HEK293T (cell line): Measurements from ENCODE around the gene PKN1.

Experiments used
- CTCF ChIA-PET: fragments of 350-600 bp; formaldehyde crosslinking; extraction: SDS; loops from one replicate; lab custom pipeline; 2021; ENCODE audit warnings: antibody characterized with exemption, inconsistent platforms; lab: Yijun Ruan, JAX
- POLR2A ChIA-PET: fragments of 350-600 bp; formaldehyde crosslinking; extraction: SDS; loops from one replicate; lab custom pipeline; 2020; ENCODE audit warnings: antibody characterized with exemption, inconsistent platforms; lab: Yijun Ruan, JAX
- DNase-seq: peaks from one replicate; pipeline ENCODE4 v3.0.0; 2012; ENCODE audit warnings: mixed read lengths; ENCODE audit errors: extremely low spot score
- ARNT ChIP-seq: fragments of 450-650 bp; IDR thresholded peaks from 2 replicates; pipeline ENCODE4 v1.6.1; 2017; ENCODE audit warnings: mild to moderate bottlenecking
- BHLHE40 ChIP-seq: fragments of 450-650 bp; IDR thresholded peaks from 2 replicates; pipeline ENCODE4 v1.6.1; 2016; ENCODE audit warnings: mild to moderate bottlenecking, moderate library complexity, borderline replicate concordance
- CTBP1 ChIP-seq: fragments of 450-650 bp; IDR thresholded peaks from 2 replicates; pipeline ENCODE4 v1.6.1; 2016; ENCODE audit warnings: borderline replicate concordance
- ELF4 ChIP-seq: fragments of 450-650 bp; IDR thresholded peaks from 2 replicates; pipeline ENCODE4 v1.6.1; 2017; ENCODE audit warnings: antibody characterized with exemption
- FOXA1 ChIP-seq: fragments of 450-650 bp; IDR thresholded peaks from 2 replicates; pipeline ENCODE4 v1.6.1; 2016; ENCODE audit warnings: mild to moderate bottlenecking
- FOXK2 ChIP-seq: fragments of 450-650 bp; IDR thresholded peaks from 2 replicates; pipeline ENCODE4 v1.6.1; 2016; ENCODE audit warnings: mild to moderate bottlenecking
- FOXM1 ChIP-seq: fragments of 450-650 bp; IDR thresholded peaks from 2 replicates; pipeline ENCODE4 v1.6.1; 2017; ENCODE audit warnings: mild to moderate bottlenecking, borderline replicate concordance
- HDGF ChIP-seq: fragments of 450-650 bp; IDR thresholded peaks from 2 replicates; pipeline ENCODE4 v1.6.1; 2017; ENCODE audit warnings: antibody characterized with exemption, borderline replicate concordance
- L3MBTL2 ChIP-seq: fragments of 450-650 bp; conservative IDR thresholded peaks from 2 replicates; pipeline ENCODE4 v1.6.1; 2016; ENCODE audit warnings: mild to moderate bottlenecking
- LEF1 ChIP-seq: fragments of 450-650 bp; IDR thresholded peaks from 2 replicates; pipeline ENCODE4 v1.6.1; 2017; ENCODE audit warnings: mild to moderate bottlenecking, borderline replicate concordance
- NFRKB ChIP-seq: fragments of 450-650 bp; IDR thresholded peaks from 2 replicates; pipeline ENCODE4 v1.6.1; 2016; ENCODE audit warnings: mild to moderate bottlenecking, moderate library complexity
- PKNOX1 ChIP-seq: fragments of 450-650 bp; IDR thresholded peaks from 2 replicates; pipeline ENCODE4 v1.6.1; 2016
- SP1 ChIP-seq: fragments of 450-650 bp; IDR thresholded peaks from 2 replicates; pipeline ENCODE4 v1.6.1; 2017
- SUZ12 ChIP-seq: fragments of 450-650 bp; IDR thresholded peaks from 2 replicates; pipeline ENCODE4 v1.6.1; 2016; ENCODE audit warnings: mild to moderate bottlenecking
- TARDBP ChIP-seq: fragments of 450-650 bp; IDR thresholded peaks from 2 replicates; pipeline ENCODE4 v1.6.1; 2016
- ZNF384 ChIP-seq: fragments of 450-650 bp; IDR thresholded peaks from 2 replicates; pipeline ENCODE4 v1.6.1; 2016

Gene PKN1

DNA sequence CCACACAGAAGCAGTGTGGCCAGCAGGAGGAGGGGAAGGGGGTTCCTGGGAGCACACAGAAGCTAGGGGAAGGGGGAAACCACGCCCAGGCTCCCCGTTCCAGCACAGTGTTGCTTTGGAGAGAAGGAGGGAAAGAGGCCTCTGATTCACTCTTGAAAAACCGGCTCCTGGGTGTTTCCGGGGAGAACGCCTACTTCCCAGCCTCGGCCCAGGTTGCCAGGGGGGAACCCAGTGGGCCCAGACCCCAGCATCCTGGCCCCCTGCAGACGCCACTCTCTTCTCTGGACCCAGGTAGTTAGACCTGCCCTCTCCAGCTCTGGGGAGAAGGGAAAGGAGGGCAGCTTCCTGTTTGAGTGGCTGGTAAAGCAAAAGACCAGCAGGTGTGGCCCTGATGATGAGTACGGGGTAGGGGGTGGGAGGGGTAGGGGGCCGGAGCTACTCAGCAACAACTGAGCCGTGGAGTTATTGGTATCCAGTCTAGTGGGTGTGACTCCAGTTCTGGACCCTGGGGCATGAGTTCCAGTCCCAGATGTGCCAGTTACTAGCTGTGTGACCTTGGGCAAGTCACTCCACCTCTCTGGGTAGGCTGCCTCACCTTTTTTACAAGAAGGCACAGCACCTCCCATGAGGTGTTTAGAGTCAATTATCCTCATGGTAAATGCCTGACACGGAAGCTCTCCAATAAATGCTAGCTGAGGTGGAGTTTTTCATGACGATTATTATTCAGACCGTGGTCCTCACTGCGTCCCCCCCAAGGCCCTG, 62.0 kb downstream of the PKN1 start:
- ChIA-PET CTCF (interaction anchor here (1.0 kb wide), 1 partner anchor 10 kb away, joined by 3 read pairs; no protein-coding TSS in a partner anchor), POLR2A (interaction anchor here (0.6 to 3.5 kb wide), 3 partner anchors 23 to 618 kb away, joined by 3 to 27 read pairs (median 3); partner anchors contain the start of genes DNAJB1 and NANOS3)
- DNase-seq = no peak
- no peak for TF ChIP-seq SP1
- TF ChIP-seq FOXA1 = no peak
- TF ChIP-seq ELF4 = no peak
- no peak for TF ChIP-seq FOXM1
- TF ChIP-seq L3MBTL2 = no peak
- no peak for TF ChIP-seq TARDBP
- no peak for TF ChIP-seq NFRKB
- TF ChIP-seq SUZ12 = no peak
- no peak for TF ChIP-seq CTBP1
- no peak for TF ChIP-seq BHLHE40
- no peak for TF ChIP-seq HDGF

- TF ChIP-seq CTBP1 (no peak), NFRKB (no peak), SUZ12 (no peak), TARDBP (no peak), ELF4 (no peak)
- DNase-seq = no peak
- CTCF ChIA-PET = no interaction called here
- POLR2A ChIA-PET = interaction anchor here (1.0 to 3.5 kb wide), 5 partner anchors 8 to 67 kb away, joined by 3 to 27 read pairs (median 3); partner anchors contain the start of gene DNAJB1
Observed at GRCh38 chr19:14495672-14496028, 62.5 kb downstream of the PKN1 start.

DNA sequence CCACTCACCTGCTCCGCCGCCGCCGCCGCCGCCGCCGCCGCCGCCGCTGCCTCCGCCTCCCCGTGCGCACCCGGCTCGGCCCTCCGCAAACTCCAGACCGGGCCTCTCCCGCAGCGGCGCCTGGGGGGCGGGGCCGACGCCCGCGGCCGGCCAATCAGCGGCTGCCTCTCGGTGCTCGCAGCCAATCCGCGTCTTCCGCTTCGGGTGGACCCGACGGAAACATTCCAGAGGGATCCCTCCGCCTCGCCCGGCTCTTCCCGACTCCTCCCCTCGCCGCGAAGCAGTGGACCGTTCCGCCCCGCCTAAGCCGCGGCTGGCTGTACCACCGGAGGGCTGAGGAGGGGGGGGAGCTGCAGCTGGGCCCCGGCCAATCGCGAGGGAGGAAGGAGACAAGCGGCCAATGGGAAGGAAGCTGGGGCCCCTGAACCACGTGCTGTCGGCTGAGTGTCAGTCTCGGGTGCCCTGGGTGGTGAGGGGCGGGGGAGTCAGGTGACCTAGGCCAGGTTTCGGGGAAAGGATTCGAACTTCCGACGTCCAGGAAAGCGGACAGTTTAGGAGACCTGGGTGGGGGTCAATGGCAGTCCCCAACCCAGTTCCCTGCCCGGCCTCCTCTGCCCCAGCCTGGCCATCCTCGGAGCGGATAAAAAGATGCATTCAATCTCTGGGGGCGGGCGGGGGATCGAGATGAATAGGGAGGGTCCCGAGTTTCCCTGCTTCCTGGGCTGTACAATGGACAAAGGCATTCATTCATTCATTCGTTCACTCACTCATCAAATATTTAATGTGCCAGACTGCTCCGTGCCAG, 63.1 kb downstream of the PKN1 start, which contains the start of gene GIPC1:
GIPC1 (minus strand) TSS at position 99 of the 805 bp plus-strand sequence. CDS start 13,151 bp downstream, outside the sequence.
- ChIA-PET CTCF (no interaction called here), POLR2A (interaction anchor here (1.0 to 3.5 kb wide), 7 partner anchors 9 to 543 kb away, joined by 3 to 27 read pairs (median 3); partner anchors contain the start of genes DCAF15 and DNAJB1)
- peak; percentile 99 for DNase-seq
- TF ChIP-seq ELF4 = no peak
- 0 out of 2 replicates have a peak, but pooled peaks have one; percentile 21 for TF ChIP-seq FOXM1
- TF ChIP-seq LEF1 = no peak; the same call in 1 of the 2 replicates
- no peak for TF ChIP-seq CTBP1
- TF ChIP-seq PKNOX1 = peak; percentile 94
- TF ChIP-seq HDGF = 0 out of 2 replicates have a peak, but pooled peaks have one; percentile 58
- TF ChIP-seq FOXK2 = no peak
- peak; percentile 93 for TF ChIP-seq L3MBTL2
- peak; percentile 61; the same call in 1 of the 2 replicates for TF ChIP-seq BHLHE40
- no peak for TF ChIP-seq SP1
- TF ChIP-seq ZNF384 = no peak

GRCh38 chr19:14496834-14497227, 63.7 kb downstream of the PKN1 start:
- POLR2A ChIA-PET = interaction anchor here (1.0 to 3.5 kb wide), 7 partner anchors 10 to 544 kb away, joined by 3 to 27 read pairs (median 3); partner anchors contain the start of genes DCAF15 and DNAJB1
- CTCF ChIA-PET = no interaction called here
- no peak for TF ChIP-seq FOXA1
- no peak for DNase-seq

- ChIA-PET POLR2A (interaction anchor here (1.2 to 3.5 kb wide), 4 partner anchors 10 to 544 kb away, joined by 3 to 27 read pairs (median 4); partner anchors contain the start of genes DCAF15 and DNAJB1), CTCF (interaction anchor here (0.5 to 0.8 kb wide), 2 partner anchors 9 to 12 kb away, joined by 3 to 5 read pairs; no protein-coding TSS in a partner anchor)
- TF ChIP-seq SUZ12 = no peak
- TF ChIP-seq PKNOX1 = no peak
- no peak for TF ChIP-seq L3MBTL2
- no peak for TF ChIP-seq ELF4
- no peak for TF ChIP-seq BHLHE40
- no peak for TF ChIP-seq FOXA1
- no peak for TF ChIP-seq LEF1
- no peak for TF ChIP-seq CTBP1
- no peak for TF ChIP-seq FOXK2
- no peak for TF ChIP-seq NFRKB
- no peak for TF ChIP-seq TARDBP
- TF ChIP-seq ARNT = no peak
- DNase-seq = no peak
Observed at GRCh38 chr19:14497228-14497921, 64.3 kb downstream of the PKN1 start.
